GM20431 (cell line): ENCODE data around the gene KLHL29.

Experiments
- in situ Hi-C: fragments of 300-500 bp; cut with MseI, MboI; formaldehyde crosslinking; loops from one replicate; pipeline ENCODE4 v1.15.0; 2020; ENCODE audit warnings: low sequenced_read_pairs; ENCODE audit not compliant: unreplicated experiment

KLHL29 gene

GRCh38 chr2:23420091-23420839, 35.3 kb downstream of the KLHL29 start:
- in situ Hi-C loops: no loop called here

DNA sequence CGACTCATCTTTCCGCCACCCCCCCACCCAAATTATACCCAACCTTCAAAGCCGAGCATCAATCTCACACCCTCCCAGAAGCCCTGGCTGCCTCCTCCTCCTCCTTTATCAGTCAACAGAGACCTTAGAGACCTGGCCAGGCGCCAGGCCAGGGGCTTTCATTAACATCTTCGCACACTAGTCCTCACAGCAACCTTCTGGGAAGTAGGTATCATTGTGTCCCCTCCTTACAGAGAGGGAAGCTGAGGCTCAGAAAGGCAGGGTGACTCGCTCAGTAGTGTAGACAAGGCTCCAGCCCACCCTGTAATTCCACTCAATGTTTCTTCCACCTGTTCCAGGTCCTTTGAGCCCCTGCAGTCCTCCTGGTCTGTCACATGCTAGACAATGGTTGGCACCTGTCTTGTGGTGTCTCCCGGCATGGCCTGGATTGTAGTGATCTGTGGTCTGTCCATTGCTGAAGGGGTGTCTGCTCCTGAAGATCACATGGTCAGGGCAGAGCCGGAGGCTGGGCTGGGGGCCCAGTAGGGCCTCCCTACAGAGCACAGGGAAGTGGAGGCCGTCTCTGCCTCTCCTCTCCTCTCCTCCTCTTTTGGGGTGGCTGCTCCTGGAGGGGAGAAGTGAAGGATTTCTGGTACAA, 36.0 kb downstream of the KLHL29 start:
- in situ Hi-C loops: no loop called here

- in situ Hi-C loops: no loop called here
Observed at GRCh38 chr2:23422089-23423061, 37.4 kb downstream of the KLHL29 start.

GRCh38 chr2:23423062-23423872, 38.3 kb downstream of the KLHL29 start:
- in situ Hi-C loops: no loop called here

DNA sequence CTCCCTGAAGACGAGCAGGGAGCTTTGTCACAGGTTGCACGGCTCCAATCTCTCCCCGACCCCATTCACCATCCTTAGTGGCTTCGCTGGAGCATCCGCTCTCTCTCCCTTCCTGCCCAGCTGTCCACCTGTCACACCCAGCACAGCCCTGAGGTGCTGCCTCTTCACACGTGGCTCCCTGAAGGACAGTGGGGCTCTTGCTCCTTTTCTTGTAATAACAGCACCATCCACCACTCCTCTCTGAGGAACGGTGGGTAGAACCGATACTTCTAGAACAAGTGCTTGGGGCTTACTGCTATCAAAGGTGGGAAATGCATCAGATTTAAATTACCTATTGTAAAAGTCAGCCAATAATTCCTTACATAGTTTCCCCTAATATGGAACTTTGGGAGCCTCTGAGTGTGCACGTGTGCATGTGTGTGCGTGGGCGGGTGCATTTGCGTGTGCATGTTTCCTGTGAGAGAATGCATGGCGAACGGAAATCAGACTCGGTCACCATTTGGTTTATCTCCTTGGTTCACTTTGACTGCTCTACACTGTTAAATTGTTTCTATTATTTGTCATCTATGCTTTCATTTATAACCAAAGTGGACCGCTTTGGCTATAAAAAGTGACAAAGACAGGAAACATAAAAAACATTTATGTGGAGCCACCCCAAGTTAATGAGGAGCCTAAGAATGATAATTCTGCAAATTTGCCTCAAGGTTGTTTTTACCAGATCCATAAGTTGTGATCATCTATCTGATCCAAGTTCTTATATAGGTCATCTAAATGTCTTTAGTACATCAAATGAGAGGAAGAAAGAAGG, 39.1 kb downstream of the KLHL29 start:
- in situ Hi-C loops: no loop called here

DNA sequence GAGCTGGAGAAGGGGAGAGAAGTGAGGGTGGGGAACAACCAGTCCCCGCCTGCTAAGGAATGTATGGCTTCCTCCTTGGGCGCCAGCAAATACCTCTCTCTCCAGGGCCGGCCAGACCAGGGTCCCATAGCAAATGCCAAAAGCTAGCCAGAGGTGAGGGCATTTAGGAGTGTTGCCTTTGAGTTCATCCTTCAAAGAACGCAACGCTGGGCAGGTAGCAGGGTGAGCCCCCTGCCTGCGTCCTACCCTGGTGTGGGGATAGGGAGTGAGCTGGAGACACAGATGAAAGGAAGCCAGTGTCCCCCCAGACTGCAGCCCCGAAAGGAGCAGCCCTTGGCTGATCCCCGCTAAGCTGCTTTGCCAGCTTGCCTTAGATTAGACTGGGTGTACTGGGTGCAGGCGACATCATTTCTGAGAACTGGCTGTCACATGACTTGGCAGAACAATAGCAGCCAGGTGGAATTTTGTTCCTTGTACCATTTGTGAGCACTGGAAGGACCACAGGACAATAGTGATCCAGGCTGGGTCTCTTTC, 40.4 kb downstream of the KLHL29 start:
- in situ Hi-C loops: no loop called here

DNA sequence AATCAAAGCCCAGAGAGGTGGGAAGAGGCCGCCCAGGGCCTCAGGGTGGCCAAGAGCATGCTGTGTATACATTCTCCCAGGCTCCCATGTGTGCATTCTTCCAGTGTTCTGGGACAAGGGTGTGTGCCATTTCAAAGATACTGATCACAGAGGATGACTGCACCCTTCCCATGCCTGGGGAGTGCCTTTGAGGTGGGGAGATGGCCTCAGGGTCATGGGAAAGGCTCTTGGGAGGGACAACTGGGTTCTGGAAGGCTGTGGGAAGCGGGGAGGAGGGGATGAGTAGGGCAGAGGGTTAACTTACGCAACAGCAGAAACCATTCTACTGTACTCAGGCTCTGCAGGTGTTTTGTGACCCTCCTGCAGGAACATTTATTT, 40.9 kb downstream of the KLHL29 start:
- in situ Hi-C loops: no loop called here

GRCh38 chr2:23426263-23426905, 41.4 kb downstream of the KLHL29 start:
- in situ Hi-C loops: no loop called here

DNA sequence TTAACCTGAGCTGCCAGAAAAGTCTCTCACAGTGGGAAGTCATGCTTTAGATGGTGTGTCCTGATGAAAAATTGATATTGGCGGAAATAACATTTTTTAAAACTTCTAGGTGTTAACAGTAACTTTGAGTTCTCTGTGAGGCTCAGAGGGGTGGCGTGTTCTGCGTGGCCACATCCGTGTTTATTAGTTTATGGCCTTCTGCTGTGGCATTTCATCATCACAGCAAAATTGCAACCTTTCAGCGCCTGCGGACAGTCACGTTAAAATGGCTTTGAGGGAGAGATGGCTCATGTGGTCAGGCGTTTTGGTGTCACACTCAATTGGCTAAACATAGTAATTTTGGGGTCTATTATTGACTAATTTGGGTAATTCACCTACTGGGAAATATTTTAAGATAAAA, 42.4 kb downstream of the KLHL29 start:
- in situ Hi-C loops: no loop called here

DNA sequence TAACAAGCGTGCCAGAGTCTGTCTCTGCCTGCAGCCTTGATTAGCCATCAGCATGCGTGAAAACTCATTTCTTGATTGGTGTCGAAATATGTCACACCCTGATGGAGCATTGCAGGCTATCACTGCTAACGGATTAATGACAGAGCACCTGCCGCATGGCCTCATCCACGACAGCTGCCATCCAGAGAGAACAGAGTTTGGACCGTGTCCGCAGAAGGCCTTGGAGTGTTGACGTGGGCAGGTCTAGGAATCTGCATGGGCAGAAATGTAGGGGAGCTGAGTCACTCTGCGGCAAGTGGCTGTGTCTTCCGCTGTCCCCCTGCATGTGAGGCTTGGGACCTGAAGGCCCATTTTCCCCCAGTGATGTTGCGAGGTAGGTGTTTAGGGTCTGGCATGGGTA, 43.0 kb downstream of the KLHL29 start:
- in situ Hi-C loops: no loop called here

- in situ Hi-C loops: no loop called here
Observed at GRCh38 chr2:23429036-23429435, 44.1 kb downstream of the KLHL29 start.

DNA sequence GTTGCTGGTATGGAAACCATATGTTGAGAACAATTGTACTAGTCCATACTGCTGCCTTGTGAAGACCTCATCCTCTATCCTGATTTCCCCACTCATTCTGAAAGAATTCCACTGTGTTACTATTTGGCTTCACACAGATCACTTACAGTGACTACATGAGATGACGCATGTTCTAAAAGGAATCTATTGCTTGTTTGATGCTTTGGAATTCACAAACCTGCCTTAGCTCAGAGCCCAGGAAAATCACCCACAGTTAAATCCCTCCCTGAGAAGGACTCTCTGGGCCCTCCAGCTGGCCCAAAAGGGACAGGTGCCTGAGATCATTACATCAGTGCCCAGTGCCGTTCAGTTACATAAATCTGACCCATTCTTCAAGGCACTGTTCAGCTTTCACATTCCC, 45.3 kb downstream of the KLHL29 start:
- in situ Hi-C loops: no loop called here

GRCh38 chr2:23432531-23432930, 47.6 kb downstream of the KLHL29 start:
- in situ Hi-C loops: no loop called here

- in situ Hi-C loops: no loop called here
Observed at GRCh38 chr2:23433282-23433681, 48.3 kb downstream of the KLHL29 start.

GRCh38 chr2:23434721-23435121, 49.7 kb downstream of the KLHL29 start:
- in situ Hi-C loops: no loop called here

DNA sequence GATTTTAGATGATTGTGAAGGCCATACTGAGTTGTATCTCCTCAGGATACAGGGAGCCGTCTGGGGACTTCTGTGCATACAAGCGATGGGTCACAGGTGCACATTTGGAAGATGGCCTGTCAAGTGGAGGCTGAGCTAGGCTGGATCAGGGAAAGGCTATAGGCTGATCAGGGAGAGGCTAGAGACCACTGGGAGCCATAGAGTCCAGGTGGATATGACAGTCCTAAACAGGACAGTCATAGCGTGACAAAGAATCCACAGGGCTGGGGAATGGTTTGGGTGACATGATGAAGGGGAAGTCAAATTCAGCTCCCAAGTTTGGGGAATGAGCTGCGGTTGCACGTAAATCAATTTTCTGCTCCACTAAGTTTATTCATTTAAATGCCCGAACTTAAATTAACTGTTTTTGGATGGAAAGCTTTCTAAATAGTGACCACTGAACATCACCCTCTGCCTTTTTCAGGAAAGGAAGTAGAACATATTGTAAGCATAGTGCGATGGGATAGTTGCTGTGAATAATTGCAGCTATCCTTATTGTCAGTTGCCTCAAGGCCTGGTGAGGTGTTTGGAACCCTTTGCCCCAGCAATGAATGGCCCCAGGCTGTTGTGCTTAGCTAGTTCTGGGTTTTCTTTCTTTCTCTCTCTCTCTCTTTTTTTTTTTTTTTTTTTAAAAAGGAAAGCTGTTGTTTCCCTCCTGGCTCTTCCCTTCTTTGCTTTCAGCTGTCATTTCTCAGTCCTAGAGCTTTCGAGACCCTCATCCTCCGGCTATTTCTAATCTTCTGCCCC, 50.5 kb downstream of the KLHL29 start:
- in situ Hi-C loops: no loop called here

GRCh38 chr2:23436346-23437098, 51.5 kb downstream of the KLHL29 start:
- in situ Hi-C loops: no loop called here
